Thoracic aorta (tissue), 2 donors: ENCODE data around the gene EME2. TPM values are rescaled to one million over a fixed set of nuclear protein-coding genes. Genes with fewer than 3 reads are reported as not detected.

Source experiments
- ATAC-seq: fragments of 150-250 bp; one replicate; pipeline ENCODE4 v1.8.0; 2017; ENCODE audit warnings: low read depth; ENCODE audit not compliant: insufficient number of reproducible peaks, low FRiP score
- DNase-seq: peaks from one replicate; pipeline ENCODE4 v3.0.0-alpha.2; 2020; ENCODE audit warnings: low spot score
- H3K27ac ChIP-seq, 2 donors: fragments of 200-600 bp; sonication (generic); 1 replicate in 1 of 2; 2 replicates in 1 of 2; pipeline ENCODE4 v1.5.1; 2016; ENCODE audit warnings: mild to moderate bottlenecking in 2 of 2, moderate library complexity in 2 of 2
- H3K27me3 ChIP-seq: fragments of 200-600 bp; sonication (generic); replicated peaks from 2 replicates; pipeline ENCODE4 v1.6.0; 2016; ENCODE audit warnings: mild to moderate bottlenecking; ENCODE audit not compliant: insufficient read depth
- H3K36me3 ChIP-seq: fragments of 200-600 bp; sonication (generic); one replicate; pipeline ENCODE4 v1.5.1; 2016
- H3K4me1 ChIP-seq, 2 donors: fragments of 200-600 bp; sonication (generic); 1 replicate in 1 of 2; 2 replicates in 1 of 2; pipeline versions ENCODE4 v1.5.1 to v1.6.0; 2016; ENCODE audit warnings: low read depth in 2 of 2, mild to moderate bottlenecking in 1 of 2; ENCODE audit not compliant: control insufficient read depth in 1 of 2
- H3K4me3 ChIP-seq: fragments of 200-600 bp; sonication (generic); 2 replicates; pipeline ENCODE4 v1.5.1; 2016; ENCODE audit warnings: mild to moderate bottlenecking
- H3K9me3 ChIP-seq: fragments of 200-600 bp; sonication (generic); 2 replicates; pipeline ENCODE4 v1.5.1; 2016
- total RNA-seq, 2 donors: library from RNA; depleted of rRNA; stranded (reverse); fragments of >200 nt; gene quantifications; one replicate each; pipeline versions ENCODE4 v1.1.0 to v1.2.3, GENCODE V29; 2016
- TF ChIP-seq, protein P1 (sequence below): fragments of 200-600 bp; sonication (generic); IDR thresholded peaks from one replicate; pipeline ENCODE4 v1.5.1; 2019; ENCODE audit warnings: antibody characterized with exemption

EME2 gene
- total RNA-seq, 2 donors from 2014 or later = 23.4 to 29.2 TPM

DNA sequence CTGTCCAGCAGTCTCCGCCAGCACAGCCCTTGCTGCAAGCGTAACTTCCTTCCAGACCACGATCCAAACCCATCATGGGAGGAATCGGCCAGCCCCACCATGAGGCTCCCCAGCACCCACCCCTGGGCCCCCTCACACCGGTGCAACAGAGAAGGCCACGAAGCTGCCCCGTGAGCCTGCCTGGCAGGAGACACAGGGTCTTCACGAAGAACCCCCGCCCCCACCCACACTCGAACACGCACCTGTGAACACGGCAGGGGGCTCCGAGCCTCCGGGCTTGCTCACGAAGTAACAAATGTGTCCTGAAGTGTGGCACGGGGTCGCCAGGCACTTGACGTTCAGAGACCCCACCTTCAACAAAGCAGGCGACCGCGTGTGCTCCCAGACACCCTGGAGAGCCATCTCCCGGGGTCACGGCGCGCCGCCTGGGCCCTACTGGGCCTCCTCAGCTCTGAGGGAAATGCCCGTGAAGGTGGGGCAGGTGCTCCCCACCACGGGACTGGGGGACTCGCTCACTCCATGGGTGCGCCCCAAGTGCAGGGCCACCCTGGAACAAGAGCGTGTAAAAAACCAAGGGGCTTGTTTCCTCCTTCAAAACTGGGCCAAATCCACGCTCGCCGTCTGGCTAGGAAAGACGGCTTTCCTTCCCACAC, 46.4 kb downstream of the EME2 start:
- Histone ChIP-seq H3K27ac (no peak overlapping the region), H3K36me3 (peaks cover 61% of the 10 kb centered on the region), H3K9me3 (no peaks in the 10 kb centered on the region), H3K4me1 (peaks cover 0 to 4% of the 10 kb centered on the region in 2 donors), H3K27me3 (no peaks in the 10 kb centered on the region), H3K4me3 (no peak overlapping the region)
- DNase-seq (no peak), ATAC-seq (no peak)
- TF ChIP-seq, protein P1, sequence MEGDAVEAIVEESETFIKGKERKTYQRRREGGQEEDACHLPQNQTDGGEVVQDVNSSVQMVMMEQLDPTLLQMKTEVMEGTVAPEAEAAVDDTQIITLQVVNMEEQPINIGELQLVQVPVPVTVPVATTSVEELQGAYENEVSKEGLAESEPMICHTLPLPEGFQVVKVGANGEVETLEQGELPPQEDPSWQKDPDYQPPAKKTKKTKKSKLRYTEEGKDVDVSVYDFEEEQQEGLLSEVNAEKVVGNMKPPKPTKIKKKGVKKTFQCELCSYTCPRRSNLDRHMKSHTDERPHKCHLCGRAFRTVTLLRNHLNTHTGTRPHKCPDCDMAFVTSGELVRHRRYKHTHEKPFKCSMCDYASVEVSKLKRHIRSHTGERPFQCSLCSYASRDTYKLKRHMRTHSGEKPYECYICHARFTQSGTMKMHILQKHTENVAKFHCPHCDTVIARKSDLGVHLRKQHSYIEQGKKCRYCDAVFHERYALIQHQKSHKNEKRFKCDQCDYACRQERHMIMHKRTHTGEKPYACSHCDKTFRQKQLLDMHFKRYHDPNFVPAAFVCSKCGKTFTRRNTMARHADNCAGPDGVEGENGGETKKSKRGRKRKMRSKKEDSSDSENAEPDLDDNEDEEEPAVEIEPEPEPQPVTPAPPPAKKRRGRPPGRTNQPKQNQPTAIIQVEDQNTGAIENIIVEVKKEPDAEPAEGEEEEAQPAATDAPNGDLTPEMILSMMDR = no peak

DNA sequence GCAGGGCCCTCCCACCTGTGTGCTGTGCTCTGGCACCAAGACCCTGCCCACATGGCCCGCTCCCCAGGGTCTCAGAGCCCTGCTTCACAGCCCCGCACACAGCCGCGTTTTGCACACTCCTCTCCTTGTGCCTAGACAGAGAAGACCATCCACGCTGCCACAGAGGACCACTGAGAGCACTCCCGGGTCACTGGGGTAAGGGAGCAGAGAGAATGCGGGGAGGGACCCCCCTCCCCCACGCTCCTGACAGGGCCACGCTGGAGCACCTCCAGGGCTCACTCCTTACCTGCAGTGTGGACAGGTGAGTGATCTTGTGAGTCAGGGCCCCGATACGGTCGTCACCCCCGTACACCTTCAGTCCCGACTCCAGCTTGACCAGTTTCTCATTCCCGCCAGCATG, 47.0 kb downstream of the EME2 start:
- ATAC-seq (no peak), DNase-seq (no peak)
- Histone ChIP-seq H3K27ac (no peak overlapping the region), H3K27me3 (no peaks in the 10 kb centered on the region), H3K9me3 (no peaks in the 10 kb centered on the region), H3K4me1 (peaks cover 0 to 10% of the 10 kb centered on the region in 2 donors), H3K4me3 (no peak overlapping the region), H3K36me3 (peaks cover 61% of the 10 kb centered on the region)
- TF ChIP-seq, protein P1 = no peak

DNA sequence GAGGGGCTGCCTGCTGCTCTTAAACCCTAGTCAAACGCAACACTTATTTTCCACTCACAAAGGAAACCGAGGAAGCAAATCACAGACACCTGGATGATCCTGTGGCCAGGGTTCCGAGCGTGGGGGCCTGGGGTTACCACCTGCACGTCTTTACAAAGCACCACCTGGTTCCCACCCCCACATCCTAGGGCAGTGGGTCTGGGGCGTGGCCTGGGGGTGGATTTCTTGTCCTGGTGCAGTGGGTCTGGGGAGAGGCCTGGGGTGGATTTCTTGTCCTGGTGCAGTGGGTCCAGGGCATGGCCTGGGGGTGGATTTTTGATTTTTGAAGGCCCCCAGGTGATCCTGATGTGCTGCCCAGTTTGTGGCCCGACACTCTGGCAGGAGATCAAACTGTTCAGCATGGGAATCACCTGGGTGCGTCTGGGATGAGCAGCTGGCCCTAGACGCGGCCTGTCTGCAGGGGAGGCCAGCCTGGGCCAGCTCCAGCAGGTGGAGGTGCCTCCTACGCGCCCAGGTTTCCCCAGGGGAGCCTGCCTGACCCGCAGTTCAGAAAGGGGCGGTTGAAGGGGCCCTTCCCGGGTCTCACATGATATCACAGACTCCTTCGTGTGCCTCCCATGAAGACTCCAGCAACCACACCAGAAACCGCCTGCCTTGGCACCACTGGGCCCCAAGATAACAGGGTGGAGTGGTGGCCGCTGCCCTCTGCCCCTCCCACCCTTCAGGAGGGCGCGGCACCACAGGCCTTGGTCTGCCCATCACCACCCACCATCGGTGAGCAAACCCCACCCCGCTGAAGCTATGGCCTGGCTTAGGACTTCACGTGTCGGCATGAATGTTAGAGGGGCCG, 47.7 kb downstream of the EME2 start:
- Histone ChIP-seq H3K4me1 (peaks cover 3 to 17% of the 10 kb centered on the region in 2 donors), H3K9me3 (no peaks in the 10 kb centered on the region), H3K36me3 (peaks cover 61% of the 10 kb centered on the region), H3K4me3 (no peak overlapping the region), H3K27me3 (no peaks in the 10 kb centered on the region), H3K27ac (no peak overlapping the region)
- no peak for DNase-seq
- TF ChIP-seq, protein P1 = no peak
- no peak for ATAC-seq

DNA sequence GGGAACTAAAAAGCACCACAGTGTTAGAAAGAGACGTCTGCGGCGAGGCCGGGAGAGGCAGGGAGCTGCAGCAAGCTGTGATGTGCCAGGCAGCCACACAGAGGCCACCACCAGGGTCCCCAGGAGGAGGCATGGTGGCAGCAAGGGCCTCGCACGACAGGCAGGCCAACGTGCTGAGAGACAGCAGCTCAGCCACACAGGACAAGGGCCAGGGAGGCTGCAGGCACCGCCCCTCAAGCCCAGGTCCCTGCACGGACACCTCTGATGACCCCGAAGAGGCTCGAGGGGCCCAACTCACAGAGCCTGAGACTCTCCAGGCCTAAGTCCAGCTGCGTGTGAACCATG, 48.3 kb downstream of the EME2 start:
- H3K27me3 ChIP-seq = no peaks in the 10 kb centered on the region
- peaks cover 8 to 23% of the 10 kb centered on the region in 2 donors for H3K4me1 ChIP-seq
- ATAC-seq (no peak), DNase-seq (no peak)
- H3K27ac ChIP-seq = no peak overlapping the region
- H3K9me3 ChIP-seq = no peaks in the 10 kb centered on the region
- TF ChIP-seq, protein P1 = no peak
- H3K4me3 ChIP-seq = no peak overlapping the region
- peaks cover 61% of the 10 kb centered on the region for H3K36me3 ChIP-seq

DNA sequence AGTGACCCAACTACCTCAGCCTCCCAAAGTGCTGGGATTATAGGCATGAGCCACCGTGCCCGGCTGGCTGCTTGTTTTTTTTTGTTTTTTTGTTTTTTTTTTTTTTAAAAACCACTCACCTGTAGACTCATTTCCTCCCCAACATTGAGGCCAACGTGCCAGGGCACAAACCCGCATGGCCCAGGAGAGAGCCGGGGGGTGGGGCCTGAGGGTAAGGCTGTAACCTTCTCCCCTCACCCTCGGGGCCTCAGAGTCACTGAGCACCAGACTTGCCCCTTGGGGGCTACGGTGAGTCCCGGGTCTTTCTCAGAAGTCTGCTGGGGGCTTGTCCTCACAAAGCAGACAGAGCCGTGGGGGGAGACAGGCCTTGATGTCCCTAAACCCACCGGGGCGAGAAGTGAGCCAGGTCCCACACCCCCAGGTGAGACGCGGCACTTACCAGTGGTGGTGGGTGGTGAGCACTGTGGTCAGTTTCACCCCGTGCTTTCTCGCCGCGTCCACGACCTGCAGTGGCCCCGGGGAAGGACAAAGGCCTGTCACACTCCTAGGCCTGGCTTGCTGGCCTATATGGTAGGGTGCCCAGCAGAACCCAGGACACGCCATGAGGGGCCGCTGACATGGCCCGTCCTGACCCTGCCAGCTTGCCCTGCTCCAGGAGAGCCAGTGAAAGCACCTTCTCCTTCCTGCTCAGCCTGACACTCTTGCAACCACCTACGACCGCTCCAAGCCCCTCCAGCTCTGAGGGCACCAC, 49.4 kb downstream of the EME2 start:
- no peak for ATAC-seq
- Histone ChIP-seq H3K27me3 (no peaks in the 10 kb centered on the region), H3K27ac (no peak overlapping the region), H3K4me3 (no peak overlapping the region), H3K9me3 (no peaks in the 10 kb centered on the region), H3K4me1 (peaks cover 8 to 23% of the 10 kb centered on the region in 2 donors), H3K36me3 (peaks cover 50% of the 10 kb centered on the region)
- DNase-seq = no peak
- TF ChIP-seq, protein P1 = no peak
